Measurements from ENCODE around the gene MGLL.

DNA sequence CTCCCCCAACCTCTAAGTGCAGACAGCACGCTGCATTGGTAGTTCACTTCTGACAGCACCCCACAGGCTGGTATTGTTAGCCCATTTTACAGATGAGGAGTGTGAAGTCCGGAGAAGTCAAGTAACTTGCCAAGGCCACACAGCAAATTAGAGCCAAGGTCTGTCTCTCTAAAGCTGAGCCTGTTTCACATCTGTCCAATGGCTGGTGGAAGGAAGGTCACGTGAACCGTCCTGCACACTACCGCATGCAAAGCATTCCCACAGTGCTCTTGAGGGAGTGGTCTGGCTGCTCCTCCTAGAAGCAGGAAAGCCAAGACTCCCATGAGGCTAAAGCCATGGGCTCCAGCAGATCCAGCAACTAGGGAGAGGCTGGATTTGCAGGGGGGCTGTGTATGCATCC lies 50.0 kb downstream of the MGLL start:
- TF ChIP-seq, protein P1, sequence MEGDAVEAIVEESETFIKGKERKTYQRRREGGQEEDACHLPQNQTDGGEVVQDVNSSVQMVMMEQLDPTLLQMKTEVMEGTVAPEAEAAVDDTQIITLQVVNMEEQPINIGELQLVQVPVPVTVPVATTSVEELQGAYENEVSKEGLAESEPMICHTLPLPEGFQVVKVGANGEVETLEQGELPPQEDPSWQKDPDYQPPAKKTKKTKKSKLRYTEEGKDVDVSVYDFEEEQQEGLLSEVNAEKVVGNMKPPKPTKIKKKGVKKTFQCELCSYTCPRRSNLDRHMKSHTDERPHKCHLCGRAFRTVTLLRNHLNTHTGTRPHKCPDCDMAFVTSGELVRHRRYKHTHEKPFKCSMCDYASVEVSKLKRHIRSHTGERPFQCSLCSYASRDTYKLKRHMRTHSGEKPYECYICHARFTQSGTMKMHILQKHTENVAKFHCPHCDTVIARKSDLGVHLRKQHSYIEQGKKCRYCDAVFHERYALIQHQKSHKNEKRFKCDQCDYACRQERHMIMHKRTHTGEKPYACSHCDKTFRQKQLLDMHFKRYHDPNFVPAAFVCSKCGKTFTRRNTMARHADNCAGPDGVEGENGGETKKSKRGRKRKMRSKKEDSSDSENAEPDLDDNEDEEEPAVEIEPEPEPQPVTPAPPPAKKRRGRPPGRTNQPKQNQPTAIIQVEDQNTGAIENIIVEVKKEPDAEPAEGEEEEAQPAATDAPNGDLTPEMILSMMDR (IDR thresholded peaks at IDR 0.05; ENCODE audit: insufficient read depth, low read depth, low read length), result no peak
- TF ChIP-seq EZH2 (IDR thresholded peaks at IDR 0.05; ENCODE audit: insufficient read depth, low read length), result no peak
